Measurements from ENCODE around the gene PDHA2. TPM values are rescaled to one million over a fixed set of nuclear protein-coding genes. Genes with fewer than 3 reads are reported as not detected.

The PDHA2 gene
- total and polyA plus RNA-seq, 9 donors, result not detected

- H3K4me1 ChIP-seq (ENCODE audit: insufficient read depth), result no peaks in the 10 kb centered on the region
- no peaks in the 10 kb centered on the region for H3K9me3 ChIP-seq
- no peak overlapping the region for H3K4me3 ChIP-seq
- intact Hi-C loops (cut with DNase I), result no loop called here
- 59 to 60% (median 59%) methylated on average over 5 of the region's 5 CpGs for WGBS, 3 donors
- H3K27me3 ChIP-seq, result no peaks in the 10 kb centered on the region
- TF ChIP-seq POLR2A (IDR thresholded peaks at IDR 0.05), result no peak
- no peak for TF ChIP-seq EP300 (IDR thresholded peaks at IDR 0.05)
- no peak for TF ChIP-seq CTCF (IDR thresholded peaks at IDR 0.05)
- no peaks in the 10 kb centered on the region for H3K36me3 ChIP-seq
- no peak for DNase-seq
- no peak overlapping the region for H3K27ac ChIP-seq
Measured at GRCh38 chr4:95825546-95825945, 14.3 kb upstream of the PDHA2 start.

GRCh38 chr4:95830651-95831050 lies 9.2 kb upstream of the PDHA2 start:
- 96 to 100% (median 97%) methylated on average over 2 of the region's 2 CpGs for WGBS, 3 donors
- no peak overlapping the region for H3K27ac ChIP-seq
- no peak overlapping the region for H3K4me3 ChIP-seq
- H3K27me3 ChIP-seq, result no peaks in the 10 kb centered on the region
- intact Hi-C loops (cut with DNase I), result no loop called here
- no peaks in the 10 kb centered on the region for H3K9me3 ChIP-seq
- H3K36me3 ChIP-seq, result no peaks in the 10 kb centered on the region
- no peaks in the 10 kb centered on the region for H3K4me1 ChIP-seq (ENCODE audit: insufficient read depth)
- DNase-seq, result no peak
- TF ChIP-seq CTCF (IDR thresholded peaks at IDR 0.05) (no peak), EP300 (IDR thresholded peaks at IDR 0.05) (no peak), POLR2A (IDR thresholded peaks at IDR 0.05) (no peak)

GRCh38 chr4:95831166-95831565 lies 8.7 kb upstream of the PDHA2 start:
- intact Hi-C loops (cut with DNase I), result no loop called here
- H3K4me1 ChIP-seq (ENCODE audit: insufficient read depth), result no peaks in the 10 kb centered on the region
- no peaks in the 10 kb centered on the region for H3K27me3 ChIP-seq
- no peak overlapping the region for H3K27ac ChIP-seq
- TF ChIP-seq EP300 (IDR thresholded peaks at IDR 0.05) (no peak), POLR2A (IDR thresholded peaks at IDR 0.05) (no peak), CTCF (IDR thresholded peaks at IDR 0.05) (no peak)
- no peak for DNase-seq
- 64 to 78% (median 77%) methylated on average over 4 of the region's 4 CpGs for WGBS, 3 donors
- no peak overlapping the region for H3K4me3 ChIP-seq
- no peaks in the 10 kb centered on the region for H3K36me3 ChIP-seq
- no peaks in the 10 kb centered on the region for H3K9me3 ChIP-seq

- DNase-seq, result no peak
- intact Hi-C loops (cut with DNase I), result no loop called here
- no peak overlapping the region for H3K4me3 ChIP-seq
Measured at GRCh38 chr4:95833711-95834194, 6.1 kb upstream of the PDHA2 start.

More at GRCh38 chr4:95833711-95834194, 6.1 kb upstream of the PDHA2 start:
- Histone ChIP-seq H3K9me3 (no peaks in the 10 kb centered on the region), H3K27me3 (no peaks in the 10 kb centered on the region), H3K4me1 (ENCODE audit: insufficient read depth) (no peaks in the 10 kb centered on the region), H3K36me3 (no peaks in the 10 kb centered on the region), H3K27ac (no peak overlapping the region)
- TF ChIP-seq POLR2A (IDR thresholded peaks at IDR 0.05), result no peak
- TF ChIP-seq EP300 (IDR thresholded peaks at IDR 0.05), result no peak
- TF ChIP-seq CTCF (IDR thresholded peaks at IDR 0.05), result no peak
